Measurements from ENCODE around the gene DOC2B.
"Not testable (repeated sequence)": the region's sequence is repeated elsewhere in the genome, so short reads cannot be mapped to it uniquely, and the experiment has no call there.

Gene DOC2B

DNA sequence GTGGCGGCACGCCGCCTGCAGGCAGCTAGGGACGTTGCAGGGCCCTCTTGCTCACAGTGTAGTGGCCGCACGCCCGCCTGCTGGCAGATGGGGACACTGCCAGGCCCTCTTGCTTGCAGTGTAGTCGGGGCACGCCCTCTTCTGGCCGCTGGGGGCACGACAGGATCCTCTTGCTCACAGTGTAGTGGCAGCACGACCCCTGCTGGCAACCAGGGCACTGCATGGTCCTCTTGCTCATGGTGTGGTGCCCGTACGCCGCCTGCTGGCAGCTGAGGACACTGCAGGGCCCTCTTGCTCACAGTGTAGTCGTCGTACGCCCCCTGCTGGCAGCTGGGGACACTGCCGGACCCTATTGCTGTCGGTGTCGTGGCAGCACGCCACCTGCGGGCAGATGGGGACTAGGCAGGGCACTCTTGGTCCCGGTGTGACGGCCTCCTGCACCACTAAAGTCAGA lies 47.1 kb downstream of the DOC2B start:
- H3K27ac ChIP-seq (ENCODE audit: low read length); H3K36me3 ChIP-seq (replicated peaks; ENCODE audit: low read depth, low read length); H3K4me1 ChIP-seq (ENCODE audit: low read length); H2AFZ ChIP-seq (ENCODE audit: low read depth, low read length); H3K9ac ChIP-seq (ENCODE audit: low read length); H3K4me2 ChIP-seq (ENCODE audit: low read length); H3K4me3 ChIP-seq (ENCODE audit: low read length); H4K20me1 ChIP-seq (ENCODE audit: insufficient read depth, low read length); H3K9me3 ChIP-seq (ENCODE audit: insufficient read depth, low read length); H3K79me2 ChIP-seq (ENCODE audit: low read length); H3K27me3 ChIP-seq (ENCODE audit: low read depth, low read length): not testable (repeated sequence)
- TF ChIP-seq, protein P1, sequence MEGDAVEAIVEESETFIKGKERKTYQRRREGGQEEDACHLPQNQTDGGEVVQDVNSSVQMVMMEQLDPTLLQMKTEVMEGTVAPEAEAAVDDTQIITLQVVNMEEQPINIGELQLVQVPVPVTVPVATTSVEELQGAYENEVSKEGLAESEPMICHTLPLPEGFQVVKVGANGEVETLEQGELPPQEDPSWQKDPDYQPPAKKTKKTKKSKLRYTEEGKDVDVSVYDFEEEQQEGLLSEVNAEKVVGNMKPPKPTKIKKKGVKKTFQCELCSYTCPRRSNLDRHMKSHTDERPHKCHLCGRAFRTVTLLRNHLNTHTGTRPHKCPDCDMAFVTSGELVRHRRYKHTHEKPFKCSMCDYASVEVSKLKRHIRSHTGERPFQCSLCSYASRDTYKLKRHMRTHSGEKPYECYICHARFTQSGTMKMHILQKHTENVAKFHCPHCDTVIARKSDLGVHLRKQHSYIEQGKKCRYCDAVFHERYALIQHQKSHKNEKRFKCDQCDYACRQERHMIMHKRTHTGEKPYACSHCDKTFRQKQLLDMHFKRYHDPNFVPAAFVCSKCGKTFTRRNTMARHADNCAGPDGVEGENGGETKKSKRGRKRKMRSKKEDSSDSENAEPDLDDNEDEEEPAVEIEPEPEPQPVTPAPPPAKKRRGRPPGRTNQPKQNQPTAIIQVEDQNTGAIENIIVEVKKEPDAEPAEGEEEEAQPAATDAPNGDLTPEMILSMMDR (IDR thresholded peaks at IDR 0.05; ENCODE audit: low read depth, low read length), result peak; percentile 32

DNA sequence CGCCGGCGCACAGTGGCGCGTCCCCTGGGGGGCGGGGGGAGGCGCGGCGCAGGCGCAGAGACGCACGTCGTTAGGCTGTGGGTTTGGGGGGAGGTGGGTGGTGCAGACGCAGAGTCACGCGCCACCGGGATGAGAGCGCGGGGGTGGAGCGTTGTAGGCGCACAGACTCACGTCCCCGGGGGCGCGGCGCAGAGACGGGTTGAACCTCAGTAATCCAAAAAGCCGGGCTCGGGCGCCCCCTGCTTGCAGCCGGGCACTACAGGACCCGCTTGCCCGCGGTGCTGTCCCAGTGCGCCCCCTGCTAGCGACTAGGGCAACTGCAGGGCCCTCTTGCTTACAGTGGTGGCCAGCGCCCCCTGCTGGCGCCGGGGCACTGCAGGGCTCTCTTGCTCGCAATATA lies 47.5 kb downstream of the DOC2B start:
- not testable (repeated sequence) for H3K27ac ChIP-seq (ENCODE audit: low read length); H4K20me1 ChIP-seq (ENCODE audit: insufficient read depth, low read length); H2AFZ ChIP-seq (ENCODE audit: low read depth, low read length); H3K4me2 ChIP-seq (ENCODE audit: low read length); H3K36me3 ChIP-seq (replicated peaks; ENCODE audit: low read depth, low read length); H3K9me3 ChIP-seq (ENCODE audit: insufficient read depth, low read length); H3K4me1 ChIP-seq (ENCODE audit: low read length); H3K79me2 ChIP-seq (ENCODE audit: low read length); H3K27me3 ChIP-seq (ENCODE audit: low read depth, low read length); H3K9ac ChIP-seq (ENCODE audit: low read length); H3K4me3 ChIP-seq (ENCODE audit: low read length)

DNA sequence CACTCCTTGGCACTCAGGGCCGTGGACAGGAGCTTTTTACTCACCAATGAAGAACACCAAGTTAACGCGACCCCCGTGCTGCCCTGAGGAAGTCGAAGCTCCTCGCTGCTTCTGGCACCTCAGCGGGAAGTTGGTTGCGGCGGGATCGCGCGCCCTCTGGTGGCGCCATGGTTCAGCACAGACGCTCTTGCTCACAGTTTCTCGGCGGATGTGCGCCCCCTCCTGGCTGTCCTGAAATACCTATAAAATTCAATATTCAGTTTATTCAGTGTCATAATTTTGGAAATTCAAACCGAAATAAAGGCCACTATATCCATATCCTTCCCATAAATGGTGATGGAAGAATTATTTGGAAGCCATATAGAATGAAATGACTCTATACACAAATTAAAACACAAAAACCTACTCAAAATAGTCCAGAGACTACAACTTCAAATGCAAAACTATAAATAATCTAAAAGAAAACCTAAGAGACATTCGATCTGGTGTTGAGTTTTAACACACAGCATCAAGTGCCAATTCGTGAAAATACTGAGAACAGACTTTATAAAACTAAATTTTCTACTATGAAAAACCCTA lies 63.0 kb downstream of the DOC2B start:
- not testable (repeated sequence) for H3K4me3 ChIP-seq (ENCODE audit: low read length); H3K9ac ChIP-seq (ENCODE audit: low read length); H3K36me3 ChIP-seq (replicated peaks; ENCODE audit: low read depth, low read length); H2AFZ ChIP-seq (ENCODE audit: low read depth, low read length); H3K79me2 ChIP-seq (ENCODE audit: low read length); H3K4me2 ChIP-seq (ENCODE audit: low read length); H3K9me3 ChIP-seq (ENCODE audit: insufficient read depth, low read length); H3K4me1 ChIP-seq (ENCODE audit: low read length); H4K20me1 ChIP-seq (ENCODE audit: insufficient read depth, low read length); H3K27ac ChIP-seq (ENCODE audit: low read length); H3K27me3 ChIP-seq (ENCODE audit: low read depth, low read length)
- TF ChIP-seq, protein P1 (IDR thresholded peaks at IDR 0.05; ENCODE audit: low read depth, low read length), result peak; percentile 36

DNA sequence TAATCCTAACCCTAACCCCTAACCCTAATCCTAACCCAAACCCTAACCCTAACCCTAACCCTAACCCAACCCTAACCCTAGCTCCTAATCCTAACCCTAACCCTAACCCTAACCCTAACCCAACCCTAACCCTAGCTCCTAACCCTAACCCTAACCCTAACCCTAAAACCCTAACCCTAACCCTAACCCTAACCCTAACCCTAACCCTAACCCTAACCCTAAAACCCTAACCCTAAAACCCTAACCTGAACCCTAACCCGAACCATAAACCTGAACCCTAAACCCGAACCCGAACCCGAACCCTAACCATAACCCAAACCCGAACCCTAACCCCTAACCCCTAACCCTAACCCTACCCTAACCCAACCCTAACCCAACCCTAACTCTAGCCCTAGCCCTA lies 68.3 kb downstream of the DOC2B start:
- H3K4me1 ChIP-seq (ENCODE audit: low read length); H3K27ac ChIP-seq (ENCODE audit: low read length); H3K79me2 ChIP-seq (ENCODE audit: low read length); H2AFZ ChIP-seq (ENCODE audit: low read depth, low read length); H3K4me2 ChIP-seq (ENCODE audit: low read length); H4K20me1 ChIP-seq (ENCODE audit: insufficient read depth, low read length); H3K36me3 ChIP-seq (replicated peaks; ENCODE audit: low read depth, low read length); H3K27me3 ChIP-seq (ENCODE audit: low read depth, low read length); H3K9ac ChIP-seq (ENCODE audit: low read length); H3K4me3 ChIP-seq (ENCODE audit: low read length); H3K9me3 ChIP-seq (ENCODE audit: insufficient read depth, low read length): not testable (repeated sequence)
